Subcutaneous adipose tissue (tissue), 4 donors: ENCODE measurements around the gene USH2A. TPM values are rescaled to one million over a fixed set of nuclear protein-coding genes. Genes with fewer than 3 reads are reported as not detected.

Experiments used
- total RNA-seq, 4 donors: library from RNA; depleted of rRNA; stranded (reverse); fragments of >200 nt; gene quantifications; one replicate each; pipeline ENCODE4 v1.1.0, GENCODE V29; 2016
- TF ChIP-seq, protein P1 (sequence below): fragments of 450-650 bp; IDR thresholded peaks from one replicate; pipeline ENCODE4 v1.5.1; 2016; ENCODE audit warnings: low read depth, mild to moderate bottlenecking, control low read depth, antibody characterized with exemption, moderate library complexity

Gene USH2A
- total RNA-seq, 4 donors from 2014 or later, result under 0.01 TPM; not detected in 3

DNA sequence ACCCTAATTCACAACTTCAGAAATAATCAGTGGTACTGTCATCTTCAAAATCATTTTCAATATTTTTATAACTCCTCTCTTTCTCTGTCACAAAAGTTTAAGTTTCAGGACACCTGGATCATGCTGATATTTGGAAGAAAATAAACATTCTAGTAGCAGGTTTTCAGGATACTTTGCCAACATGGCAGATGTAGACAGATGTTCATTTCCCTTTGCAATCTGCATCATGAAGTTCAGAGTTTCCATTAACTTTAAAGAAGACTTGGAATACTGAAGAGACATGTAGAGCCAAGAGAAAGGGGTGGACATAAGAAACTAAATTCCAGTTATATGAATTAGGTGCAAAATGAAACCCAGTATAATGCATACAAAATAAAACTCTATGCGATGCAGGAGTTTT is 218.1 kb downstream of the USH2A start:
- TF ChIP-seq, protein P1, sequence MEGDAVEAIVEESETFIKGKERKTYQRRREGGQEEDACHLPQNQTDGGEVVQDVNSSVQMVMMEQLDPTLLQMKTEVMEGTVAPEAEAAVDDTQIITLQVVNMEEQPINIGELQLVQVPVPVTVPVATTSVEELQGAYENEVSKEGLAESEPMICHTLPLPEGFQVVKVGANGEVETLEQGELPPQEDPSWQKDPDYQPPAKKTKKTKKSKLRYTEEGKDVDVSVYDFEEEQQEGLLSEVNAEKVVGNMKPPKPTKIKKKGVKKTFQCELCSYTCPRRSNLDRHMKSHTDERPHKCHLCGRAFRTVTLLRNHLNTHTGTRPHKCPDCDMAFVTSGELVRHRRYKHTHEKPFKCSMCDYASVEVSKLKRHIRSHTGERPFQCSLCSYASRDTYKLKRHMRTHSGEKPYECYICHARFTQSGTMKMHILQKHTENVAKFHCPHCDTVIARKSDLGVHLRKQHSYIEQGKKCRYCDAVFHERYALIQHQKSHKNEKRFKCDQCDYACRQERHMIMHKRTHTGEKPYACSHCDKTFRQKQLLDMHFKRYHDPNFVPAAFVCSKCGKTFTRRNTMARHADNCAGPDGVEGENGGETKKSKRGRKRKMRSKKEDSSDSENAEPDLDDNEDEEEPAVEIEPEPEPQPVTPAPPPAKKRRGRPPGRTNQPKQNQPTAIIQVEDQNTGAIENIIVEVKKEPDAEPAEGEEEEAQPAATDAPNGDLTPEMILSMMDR, result no peak

DNA sequence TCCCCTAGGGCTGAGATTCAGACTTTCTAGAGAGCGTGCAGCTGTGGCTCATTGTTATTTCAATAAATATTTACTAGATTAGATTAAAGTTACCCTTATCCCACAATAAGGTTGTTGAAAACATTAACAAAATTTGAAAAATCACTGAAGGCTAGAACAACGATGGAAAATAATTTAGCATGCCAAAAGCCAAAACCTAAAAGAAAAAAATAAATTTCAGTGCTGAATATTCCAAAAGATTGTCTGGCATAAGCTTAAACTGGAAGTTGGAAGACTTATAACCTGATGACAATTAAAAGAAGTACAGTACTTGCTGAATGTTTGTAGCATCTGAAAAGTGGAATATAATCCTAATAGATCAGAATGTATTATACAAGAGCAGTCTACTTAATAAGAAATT is 221.3 kb downstream of the USH2A start:
- TF ChIP-seq, protein P1, result no peak

- TF ChIP-seq, protein P1, result no peak
Observed at GRCh38 chr1:216200941-216201340, 222.3 kb downstream of the USH2A start.

DNA sequence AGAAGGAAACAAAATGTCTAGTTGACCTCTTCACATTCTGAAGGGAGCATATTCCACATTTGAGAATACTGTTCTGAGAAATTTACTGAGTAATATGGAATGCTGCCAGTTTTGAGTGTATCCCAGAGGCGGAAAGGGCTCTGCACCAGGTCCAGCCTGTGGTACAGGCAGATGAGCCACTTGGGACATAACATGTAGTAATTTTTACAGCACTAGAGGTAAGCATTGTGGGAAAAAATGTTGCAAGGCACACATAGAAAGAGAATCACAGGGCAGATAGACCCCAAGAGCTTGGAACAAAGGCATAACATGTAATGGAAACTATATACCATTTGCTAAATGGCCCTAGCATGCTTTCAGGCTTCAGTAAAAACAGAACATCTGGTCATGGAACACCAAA is 228.5 kb downstream of the USH2A start:
- TF ChIP-seq, protein P1, result no peak

GRCh38 chr1:216193839-216194443 is 229.3 kb downstream of the USH2A start:
- TF ChIP-seq, protein P1, result no peak

- TF ChIP-seq, protein P1, result no peak
Observed at GRCh38 chr1:216190438-216190837, 232.8 kb downstream of the USH2A start.

DNA sequence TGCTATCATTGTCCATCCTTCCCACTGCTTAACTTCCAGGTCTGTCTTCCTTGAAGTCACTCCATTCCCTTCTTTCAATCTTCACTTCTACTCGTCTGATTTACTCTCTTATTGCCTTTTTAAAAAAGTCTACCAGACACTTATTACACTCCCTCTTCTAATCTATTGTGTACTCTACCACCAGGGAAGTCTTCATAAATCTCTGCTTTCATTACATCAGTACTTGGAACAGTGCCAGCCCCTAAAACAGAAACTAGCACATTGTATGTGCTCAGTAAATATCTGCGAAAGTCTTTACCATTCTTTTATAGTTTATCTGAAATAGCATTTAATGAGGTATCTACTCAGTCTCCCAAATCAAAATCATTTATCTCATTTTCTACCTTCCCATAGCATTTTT is 236.4 kb downstream of the USH2A start:
- TF ChIP-seq, protein P1, result no peak
